Activated naive CD4-positive, alpha-beta T cell treated with anti-CD3 and anti-CD28 coated beads, Interleukin-2, amount 50 U/mL, for 16 hours (primary cell): ENCODE data around the gene PHF2.

ENCODE experiments used
- DNase-seq: peaks from one replicate; pipeline ENCODE4 v3.0.0-alpha.2; 2020

PHF2 gene

DNA sequence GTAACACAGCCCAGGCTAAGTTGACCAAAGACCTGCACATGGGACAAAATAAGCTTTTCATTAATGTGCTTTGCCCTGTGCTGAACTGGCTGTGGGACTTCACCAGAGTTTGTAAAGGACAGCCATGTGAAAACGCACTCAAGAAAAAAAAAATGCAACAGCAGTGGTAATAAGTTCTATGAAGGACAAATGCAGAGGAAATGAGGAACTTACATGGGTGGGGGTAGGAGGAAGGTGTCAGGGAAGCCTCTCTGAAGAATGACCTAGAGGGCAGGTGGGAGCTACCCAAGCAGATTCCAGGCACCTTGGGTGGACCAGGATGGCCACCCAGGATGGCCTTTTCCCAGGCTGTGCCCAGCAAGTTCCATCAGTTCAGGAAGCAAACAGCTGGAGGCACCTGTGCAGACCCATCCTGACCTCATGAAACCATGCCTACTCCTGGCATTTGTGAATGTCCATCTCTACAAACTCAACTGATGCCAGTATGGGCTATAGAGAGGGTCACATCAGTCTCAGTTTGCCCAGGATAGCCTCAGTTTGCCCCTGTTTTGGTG, 6.7 kb upstream of the PHF2 start:
- no peak for DNase-seq

DNA sequence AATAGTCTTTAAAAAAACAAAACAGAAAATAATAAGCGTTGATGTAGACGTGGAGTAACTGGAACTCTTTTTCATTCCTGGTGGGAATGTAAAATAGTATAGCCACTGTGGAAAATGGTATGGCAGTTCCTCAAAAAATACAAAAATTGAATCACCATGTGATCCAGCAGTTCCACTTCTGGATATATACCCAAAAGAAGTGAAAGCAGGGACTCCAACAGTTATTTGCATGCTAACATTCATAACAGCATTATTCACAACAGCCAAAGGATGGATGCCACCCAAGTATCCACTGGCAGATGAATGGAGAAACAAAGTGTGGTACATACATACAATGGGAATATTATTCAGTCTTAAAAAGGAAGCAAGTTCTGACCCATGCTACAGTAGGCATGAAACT, 4.2 kb upstream of the PHF2 start:
- DNase-seq = no peak

DNA sequence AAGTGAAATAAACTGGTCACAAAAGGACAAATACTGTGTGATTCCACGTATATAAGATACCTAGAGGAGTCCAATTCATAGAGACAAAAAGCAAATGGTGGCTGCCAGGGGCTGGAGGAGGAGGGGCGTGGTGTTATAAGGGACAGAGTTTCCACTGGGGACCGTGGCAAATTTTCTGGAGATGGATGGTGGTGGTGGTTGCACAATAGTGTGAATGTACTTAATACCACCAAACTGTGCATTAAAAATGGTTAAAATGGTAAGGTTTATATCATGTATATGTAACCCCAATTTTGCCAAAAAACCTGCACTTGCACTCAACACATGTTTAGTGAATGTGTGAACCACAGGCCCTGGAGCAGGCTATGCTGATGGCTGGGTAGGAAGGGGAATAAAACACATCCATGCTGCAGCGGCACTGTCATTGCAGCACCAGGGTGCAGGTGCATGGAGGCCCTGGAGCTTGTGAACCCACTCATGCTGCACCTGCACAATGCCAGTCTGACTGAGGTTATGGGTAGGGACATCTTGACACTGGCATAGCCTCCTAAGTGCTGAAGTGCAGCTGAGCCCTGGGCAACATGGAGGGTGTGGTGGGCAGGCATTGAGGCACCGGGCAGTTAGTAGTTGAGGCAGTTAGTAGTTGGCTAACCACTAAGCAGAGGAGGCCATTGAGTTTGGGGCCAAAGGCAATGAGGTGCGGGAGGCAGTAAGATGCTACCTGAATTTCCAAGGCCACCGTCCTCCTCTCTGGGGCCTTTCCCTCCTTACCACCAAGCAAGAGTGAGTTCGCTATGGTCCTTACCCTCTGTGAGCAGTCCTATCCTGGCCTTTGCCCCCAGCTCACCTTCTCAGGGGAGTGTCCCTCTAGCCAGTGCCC, 3.5 kb upstream of the PHF2 start:
- DNase-seq = no peak

- DNase-seq = no peak
Observed at GRCh38 chr9:93573516-93573828, 2.9 kb upstream of the PHF2 start.

DNA sequence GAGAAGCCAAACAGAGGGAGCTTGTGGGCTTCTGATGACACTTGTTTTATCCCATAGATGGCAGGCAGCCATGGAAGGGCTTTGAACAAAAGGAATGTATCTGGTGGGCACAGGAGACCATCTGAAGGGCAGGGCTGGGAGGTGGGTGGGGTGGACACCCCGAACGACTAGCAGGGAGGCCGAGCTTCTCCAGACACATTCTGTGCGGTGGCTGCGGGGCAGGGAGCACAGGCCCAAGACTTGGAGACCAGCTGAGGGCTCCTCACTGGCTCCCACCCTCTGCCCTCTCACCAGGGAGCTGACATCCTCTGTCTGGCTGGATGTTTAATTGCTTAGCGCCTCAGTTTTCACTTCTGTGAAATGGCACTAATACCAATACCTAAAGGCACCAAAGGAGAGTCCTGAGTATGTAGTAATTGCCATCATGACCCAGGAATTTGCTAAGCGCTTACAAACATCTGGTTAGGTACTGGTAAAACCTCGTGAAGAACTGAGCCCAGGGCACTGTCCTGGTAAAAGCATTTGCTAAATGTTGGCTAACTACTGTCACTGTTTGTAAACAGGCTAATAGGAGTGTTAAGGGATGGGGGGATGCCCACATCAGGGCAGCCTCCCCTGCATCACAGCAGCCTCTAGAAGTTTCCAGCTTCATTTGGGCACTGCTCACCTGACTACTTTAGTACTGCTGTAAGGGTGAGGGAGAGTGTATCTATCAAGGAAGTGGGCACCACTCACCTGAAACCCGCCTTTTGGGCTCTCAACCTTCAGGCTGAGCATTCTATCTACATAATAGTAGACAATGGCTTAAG, 2.1 kb upstream of the PHF2 start:
- DNase-seq = no peak

GRCh38 chr9:93574900-93575795, 1.2 kb upstream of the PHF2 start:
- DNase-seq = no peak

DNA sequence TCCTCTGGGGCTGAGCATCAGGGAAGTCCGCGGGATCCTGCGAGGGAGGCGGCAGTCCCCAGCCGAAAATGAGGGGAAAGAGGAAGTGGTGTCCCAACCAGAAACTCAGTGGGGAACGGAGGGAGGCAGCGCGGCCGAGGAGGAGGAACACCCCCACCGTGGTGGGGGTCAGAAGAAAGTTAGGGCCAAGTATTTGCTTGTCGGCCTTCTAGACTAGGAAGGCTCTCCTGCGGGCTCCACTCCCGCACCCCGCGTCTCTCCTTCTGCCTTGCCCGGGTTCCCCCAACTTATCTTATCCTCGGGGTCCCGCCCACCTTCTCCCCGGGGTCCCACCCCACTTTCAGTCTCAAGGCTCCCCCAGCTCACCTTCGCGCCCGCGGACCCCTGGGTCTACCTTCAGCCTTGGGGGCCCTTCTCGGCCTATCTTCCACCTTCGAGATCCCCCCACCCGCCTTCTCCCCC, 557 bp upstream of the PHF2 start:
- peak; percentile 60 for DNase-seq

GRCh38 chr9:93577078-93577974, 942 bp downstream of the PHF2 start:
- no peak for DNase-seq

DNA sequence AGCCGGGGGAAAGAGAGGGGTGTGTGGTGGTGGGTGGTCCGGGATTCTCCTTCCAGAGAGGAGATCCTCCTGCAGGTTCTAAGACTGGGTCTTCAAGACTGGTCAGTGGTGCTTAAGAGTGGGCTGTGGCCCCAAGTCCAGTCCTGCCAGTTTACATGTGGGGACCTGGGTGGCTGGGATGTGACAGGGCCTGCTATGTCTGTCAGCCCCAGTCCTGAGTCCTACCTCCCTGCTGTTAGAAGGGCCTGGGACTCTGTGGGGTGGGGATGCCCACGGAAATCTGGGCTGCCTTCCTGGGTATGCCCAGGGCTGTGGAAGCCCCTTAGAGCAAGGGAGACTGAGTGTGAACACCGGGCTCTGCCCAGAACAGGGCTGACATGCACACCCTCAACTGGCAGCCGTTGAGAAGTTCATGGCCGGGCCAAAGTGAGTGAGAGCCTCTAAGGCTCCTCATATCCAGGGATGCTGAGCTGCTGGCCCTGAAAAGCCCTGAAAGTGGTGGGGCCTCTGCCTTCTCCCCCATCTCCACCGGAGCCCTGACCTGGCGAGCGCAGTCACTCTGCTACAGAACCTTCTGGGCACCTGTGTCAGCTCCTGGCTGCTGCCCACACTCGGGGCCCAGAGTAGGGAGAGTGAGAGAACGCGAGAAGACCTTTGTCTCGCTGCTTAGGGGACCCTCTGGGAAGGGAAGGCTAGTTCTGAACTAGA, 1.7 kb downstream of the PHF2 start:
- DNase-seq = no peak

- no peak for DNase-seq
Observed at GRCh38 chr9:93578844-93579243, 2.5 kb downstream of the PHF2 start.

- no peak for DNase-seq
Observed at GRCh38 chr9:93579711-93580516, 3.5 kb downstream of the PHF2 start.

GRCh38 chr9:93580654-93581380, 4.4 kb downstream of the PHF2 start:
- no peak for DNase-seq

GRCh38 chr9:93582115-93582514, 5.7 kb downstream of the PHF2 start:
- DNase-seq = no peak

DNA sequence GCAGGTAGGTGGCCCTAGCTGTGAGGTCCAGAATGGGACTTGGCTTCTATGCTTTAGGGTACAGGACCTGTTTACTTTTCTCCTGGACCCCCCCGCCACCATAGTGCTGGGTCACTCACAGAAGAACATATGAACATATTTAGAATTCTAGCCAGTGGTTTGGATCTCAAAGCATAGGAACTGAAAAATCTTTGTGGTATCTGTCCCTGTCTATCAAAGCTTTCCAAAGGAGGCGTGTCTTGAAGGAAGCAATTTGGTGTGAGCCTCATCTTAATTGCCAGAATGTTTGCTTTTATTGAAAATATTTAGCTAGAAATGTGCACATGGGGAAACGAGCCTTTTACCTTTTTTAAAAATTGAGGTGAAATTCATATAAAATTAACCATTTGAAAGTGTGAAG, 6.2 kb downstream of the PHF2 start:
- no peak for DNase-seq

DNA sequence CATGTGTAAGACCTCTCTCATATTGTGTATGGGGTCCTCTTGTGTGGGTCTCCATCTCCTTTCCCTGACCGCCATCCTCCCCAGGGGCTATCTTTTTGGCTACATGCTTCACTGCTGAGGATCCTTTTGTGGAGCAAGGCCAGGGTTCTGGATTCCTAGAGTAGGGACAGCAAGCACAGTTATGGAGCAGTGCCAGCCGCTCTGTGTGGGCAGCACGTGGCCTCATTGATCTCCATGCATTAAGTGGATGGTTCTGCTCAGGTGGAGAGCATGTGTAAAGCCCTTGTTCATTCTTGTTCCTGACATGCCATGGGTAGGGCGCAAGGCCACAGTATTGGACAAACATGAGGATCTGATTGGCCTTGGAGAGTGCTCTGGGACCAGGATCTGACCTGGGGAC, 8.9 kb downstream of the PHF2 start:
- DNase-seq = no peak

DNA sequence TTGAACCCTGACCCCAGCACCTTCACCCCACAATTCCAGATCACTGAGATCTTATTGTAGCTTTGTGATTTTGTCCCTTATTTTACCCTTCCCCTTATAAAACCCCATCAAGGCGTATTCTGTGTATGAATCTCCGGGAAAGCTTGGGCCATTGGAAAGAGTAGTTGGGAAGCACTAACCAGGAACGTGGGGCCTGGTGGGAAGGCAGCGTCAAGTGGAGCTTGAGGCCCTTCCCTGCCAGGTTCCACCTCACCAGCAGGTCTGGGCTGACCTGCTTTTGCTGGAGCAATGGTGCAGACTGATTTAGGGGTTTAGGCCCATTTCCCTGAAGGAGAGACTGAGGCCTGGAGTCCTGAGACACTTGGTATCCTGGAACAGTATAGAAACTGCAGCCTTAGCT, 9.3 kb downstream of the PHF2 start:
- DNase-seq = no peak

- no peak for DNase-seq
Observed at GRCh38 chr9:93586290-93587057, 10.1 kb downstream of the PHF2 start.

DNA sequence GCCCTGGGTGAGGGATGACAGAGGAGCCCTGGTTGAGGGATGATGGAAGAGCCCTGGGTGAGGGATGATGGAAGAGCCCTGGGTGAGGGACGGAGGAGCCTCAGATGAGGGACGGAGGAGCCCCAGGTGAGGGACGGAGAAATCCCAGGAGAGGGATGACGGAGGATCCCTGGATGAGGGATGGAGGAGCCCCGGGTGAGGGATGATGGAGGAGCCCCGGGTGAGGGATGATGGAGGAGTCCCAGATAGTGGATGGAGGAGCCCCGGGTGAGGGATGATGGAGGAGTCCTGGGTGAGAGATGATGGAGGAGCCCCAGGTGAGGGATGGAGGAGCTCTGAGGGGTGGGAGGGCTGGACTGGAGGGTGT, 10.9 kb downstream of the PHF2 start:
- no peak for DNase-seq
